CD8-positive, alpha-beta memory T cell (primary cell): ENCODE measurements around the gene ADIPOR2. TPM values are rescaled to one million over a fixed set of nuclear protein-coding genes. Genes with fewer than 3 reads are reported as not detected.

ENCODE experiments used
- CTCF ChIA-PET: fragments of 350-600 bp; sonication (Branson Sonifier 250); formaldehyde crosslinking; loops from one replicate; lab custom pipeline; 2021; ENCODE audit warnings: antibody characterized with exemption; lab: Charles Lee
- POLR2A ChIA-PET: fragments of 350-600 bp; sonication (Branson Sonifier 250); formaldehyde crosslinking; loops from one replicate; lab custom pipeline; 2021; ENCODE audit warnings: antibody characterized with exemption; lab: Charles Lee
- DNase-seq, 5 donors: peaks; one replicate each; pipeline versions ENCODE4 v3.0.0 to v3.0.0-alpha.2; 2020 to 2022; ENCODE audit warnings: mixed read lengths in 1 of 5
- H3K27ac ChIP-seq: one replicate; pipeline ENCODE4 v1.7.0; 2013; ENCODE audit warnings: low read depth, mild to moderate bottlenecking, low read length, moderate library complexity
- H3K27me3 ChIP-seq: 2 replicates; pipeline ENCODE4 v1.7.0; 2013; ENCODE audit warnings: low read length, mild to moderate bottlenecking; ENCODE audit not compliant: insufficient read depth, poor library complexity, severe bottlenecking
- H3K36me3 ChIP-seq: 2 replicates; pipeline ENCODE4 v1.7.0; 2013; ENCODE audit warnings: mild to moderate bottlenecking, low read length, moderate library complexity; ENCODE audit not compliant: insufficient read depth
- H3K4me1 ChIP-seq: 2 replicates; pipeline ENCODE4 v1.7.0; 2013; ENCODE audit warnings: mild to moderate bottlenecking, low read length, moderate library complexity; ENCODE audit not compliant: insufficient read depth
- H3K4me3 ChIP-seq: 2 replicates; pipeline ENCODE4 v1.7.0; 2013; ENCODE audit warnings: mild to moderate bottlenecking, low read length
- H3K9me3 ChIP-seq: 2 replicates; pipeline ENCODE4 v1.7.0; 2013; ENCODE audit warnings: mild to moderate bottlenecking, low read length
- H3K27ac Mint-ChIP-seq, 8 donors: one replicate each; pipeline ENCODE4 v1.8.0; 2020 to 2021; ENCODE audit warnings: mixed read lengths in 8 of 8, mild to moderate bottlenecking in 6 of 8, inconsistent platforms in 3 of 8, moderate library complexity in 3 of 8
- H3K27me3 Mint-ChIP-seq, 2 donors: one replicate each; pipeline ENCODE4 v1.8.0; 2020 to 2021; ENCODE audit warnings: mixed read lengths in 2 of 2, mild to moderate bottlenecking in 1 of 2, moderate library complexity in 1 of 2
- H3K36me3 Mint-ChIP-seq, 3 donors: one replicate each; pipeline ENCODE4 v1.8.0; 2020 to 2021; ENCODE audit warnings: mixed read lengths in 3 of 3, inconsistent platforms in 1 of 3, mild to moderate bottlenecking in 1 of 3
- H3K4me1 Mint-ChIP-seq, 3 donors: one replicate each; pipeline ENCODE4 v1.8.0; 2020 to 2021; ENCODE audit warnings: mixed read lengths in 3 of 3, inconsistent platforms in 1 of 3, mild to moderate bottlenecking in 1 of 3
- H3K4me3 Mint-ChIP-seq, 7 donors: one replicate each; pipeline ENCODE4 v1.8.0; 2020 to 2021; ENCODE audit warnings: mixed read lengths in 7 of 7, mild to moderate bottlenecking in 6 of 7, moderate library complexity in 4 of 7, inconsistent platforms in 2 of 7
- H3K9me3 Mint-ChIP-seq, 5 donors: one replicate each; pipeline ENCODE4 v1.8.0; 2020 to 2022; ENCODE audit warnings: mixed read lengths in 5 of 5, mild to moderate bottlenecking in 3 of 5, moderate library complexity in 2 of 5, inconsistent platforms in 1 of 5
- polyA plus RNA-seq: library from polyadenylated mRNA; unstranded; fragments of 300-500 nt; fragmentation: Illumina TruSeq; gene quantifications from one replicate; pipeline ENCODE4 v1.2.3, GENCODE V29; 2021
- total RNA-seq, 2 experiments: library from RNA; stranded (reverse); gene quantifications; one replicate each; pipeline ENCODE4 v1.2.3, GENCODE V29; 2021

ADIPOR2 gene
- total and polyA plus RNA-seq, 3 experiments from 2014 or later = 2.4 to 63.9 (median 54.1) TPM

- H3K9me3 Mint-ChIP-seq = no peaks in the 10 kb centered on the region
- peak overlapping the region in 6 of 8 donors; percentile 33 to 89 (median 58) for H3K27ac Mint-ChIP-seq
- POLR2A ChIA-PET = no interaction called here
- peaks cover 7 to 16% of the 10 kb centered on the region in 2 donors for H3K27me3 Mint-ChIP-seq
- H3K4me1 Mint-ChIP-seq = peaks cover 14 to 29% (median 15%) of the 10 kb centered on the region in 3 donors
- no peaks in the 10 kb centered on the region for H3K36me3 ChIP-seq
- no peak overlapping the region for H3K4me3 ChIP-seq
- peaks cover 9% of the 10 kb centered on the region for H3K4me1 ChIP-seq
- H3K36me3 Mint-ChIP-seq = no peaks in the 10 kb centered on the region
- CTCF ChIA-PET = interaction anchor here (1.1 to 1.3 kb wide), 2 partner anchors 16 to 128 kb away, joined by 3 to 6 read pairs; no protein-coding TSS in a partner anchor
- H3K27ac ChIP-seq = no peak overlapping the region
- H3K4me3 Mint-ChIP-seq = peak overlapping the region; percentile 53 to 80 (median 71)
- H3K27me3 ChIP-seq = no peaks in the 10 kb centered on the region
- no peaks in the 10 kb centered on the region for H3K9me3 ChIP-seq
- DNase-seq = peak in 3 of 5 donors; percentile 18 to 59 (median 42)
Measured at GRCh38 chr12:1811281-1811947, 120.5 kb downstream of the ADIPOR2 start.

GRCh38 chr12:1811948-1812291 is 121.0 kb downstream of the ADIPOR2 start:
- Histone ChIP-seq H3K4me1 (peaks cover 9% of the 10 kb centered on the region), H3K36me3 (no peaks in the 10 kb centered on the region), H3K9me3 (no peaks in the 10 kb centered on the region), H3K27me3 (no peaks in the 10 kb centered on the region), H3K27ac (no peak overlapping the region), H3K4me3 (no peak overlapping the region)
- POLR2A ChIA-PET = interaction anchor here (0.5 to 0.6 kb wide), 2 partner anchors 229 to 1324 kb away, joined by 3 to 4 read pairs; no protein-coding TSS in a partner anchor
- H3K27ac Mint-ChIP-seq = peak overlapping the region in 4 of 8 donors; percentile 33 to 89 (median 63)
- no peaks in the 10 kb centered on the region for H3K36me3 Mint-ChIP-seq
- CTCF ChIA-PET = interaction anchor here (1.1 to 1.3 kb wide), 2 partner anchors 17 to 128 kb away, joined by 3 to 6 read pairs; no protein-coding TSS in a partner anchor
- H3K9me3 Mint-ChIP-seq = no peaks in the 10 kb centered on the region
- peaks cover 14 to 29% (median 15%) of the 10 kb centered on the region in 3 donors for H3K4me1 Mint-ChIP-seq
- H3K4me3 Mint-ChIP-seq = peak overlapping the region in 6 of 7 donors; percentile 29 to 77 (median 70)
- no peak for DNase-seq
- H3K27me3 Mint-ChIP-seq = peaks cover 9 to 17% of the 10 kb centered on the region in 2 donors

- Mint-ChIP-seq H3K9me3 (no peaks in the 10 kb centered on the region), H3K36me3 (no peaks in the 10 kb centered on the region), H3K4me3 (peak overlapping the region in 4 of 7 donors; percentile 5 to 70 (median 56)), H3K27me3 (peaks cover 9 to 17% of the 10 kb centered on the region in 2 donors), H3K4me1 (peaks cover 11 to 29% (median 15%) of the 10 kb centered on the region in 3 donors), H3K27ac (peak overlapping the region in 6 of 8 donors; percentile 24 to 91 (median 73))
- Histone ChIP-seq H3K9me3 (no peaks in the 10 kb centered on the region), H3K4me1 (peaks cover 9% of the 10 kb centered on the region), H3K36me3 (no peaks in the 10 kb centered on the region), H3K4me3 (no peak overlapping the region), H3K27ac (no peak overlapping the region), H3K27me3 (no peaks in the 10 kb centered on the region)
- DNase-seq = no peak
- ChIA-PET CTCF (interaction anchor here (1.3 kb wide), 1 partner anchor 127 kb away, joined by 6 read pairs; no protein-coding TSS in a partner anchor), POLR2A (no interaction called here)
Measured at GRCh38 chr12:1812650-1813302, 121.9 kb downstream of the ADIPOR2 start.

- no peak overlapping the region for H3K4me3 ChIP-seq
- ChIA-PET POLR2A (no interaction called here), CTCF (interaction anchor here (0.9 kb wide), 1 partner anchor 126 kb away, joined by 3 read pairs; no protein-coding TSS in a partner anchor)
- no peaks in the 10 kb centered on the region for H3K27me3 ChIP-seq
- no peak overlapping the region for H3K27ac ChIP-seq
- peak overlapping the region in 1 of 7 donors; percentile 15 for H3K4me3 Mint-ChIP-seq
- H3K36me3 ChIP-seq = no peaks in the 10 kb centered on the region
- no peaks in the 10 kb centered on the region for H3K36me3 Mint-ChIP-seq
- peaks cover 9% of the 10 kb centered on the region for H3K4me1 ChIP-seq
- H3K9me3 Mint-ChIP-seq = no peaks in the 10 kb centered on the region
- H3K27ac Mint-ChIP-seq = peak overlapping the region in 1 of 8 donors; percentile 48
- peaks cover 13 to 22% of the 10 kb centered on the region in 2 donors for H3K27me3 Mint-ChIP-seq
- H3K4me1 Mint-ChIP-seq = peaks cover 7 to 20% (median 11%) of the 10 kb centered on the region in 3 donors
- H3K9me3 ChIP-seq = no peaks in the 10 kb centered on the region
- DNase-seq = no peak
Measured at GRCh38 chr12:1814266-1814665, 123.4 kb downstream of the ADIPOR2 start.

- Histone ChIP-seq H3K27ac (no peak overlapping the region), H3K4me1 (peaks cover 9% of the 10 kb centered on the region), H3K27me3 (no peaks in the 10 kb centered on the region), H3K4me3 (no peak overlapping the region), H3K36me3 (no peaks in the 10 kb centered on the region), H3K9me3 (no peaks in the 10 kb centered on the region)
- CTCF ChIA-PET = no interaction called here
- no peaks in the 10 kb centered on the region for H3K9me3 Mint-ChIP-seq
- H3K4me3 Mint-ChIP-seq = no peak overlapping the region
- H3K27ac Mint-ChIP-seq = peak overlapping the region in 1 of 8 donors; percentile 66
- POLR2A ChIA-PET = no interaction called here
- peaks cover 4 to 15% (median 11%) of the 10 kb centered on the region in 3 donors for H3K4me1 Mint-ChIP-seq
- no peak for DNase-seq
- H3K27me3 Mint-ChIP-seq = peaks cover 19 to 30% of the 10 kb centered on the region in 2 donors
- H3K36me3 Mint-ChIP-seq = no peaks in the 10 kb centered on the region
Measured at GRCh38 chr12:1815108-1815507, 124.2 kb downstream of the ADIPOR2 start.

GRCh38 chr12:1815814-1816729 is 125.2 kb downstream of the ADIPOR2 start:
- peaks cover 3% of the 10 kb centered on the region for H3K27me3 ChIP-seq
- Mint-ChIP-seq H3K4me1 (peaks cover 2 to 9% (median 7%) of the 10 kb centered on the region in 3 donors), H3K27me3 (peaks cover 28 to 36% of the 10 kb centered on the region in 2 donors), H3K36me3 (no peaks in the 10 kb centered on the region), H3K27ac (no peak overlapping the region), H3K9me3 (no peaks in the 10 kb centered on the region), H3K4me3 (no peak overlapping the region)
- peaks cover 9% of the 10 kb centered on the region for H3K4me1 ChIP-seq
- ChIA-PET CTCF (interaction anchor here (0.8 kb wide), 1 partner anchor 124 kb away, joined by 3 read pairs; no protein-coding TSS in a partner anchor), POLR2A (no interaction called here)
- H3K9me3 ChIP-seq = no peaks in the 10 kb centered on the region
- H3K36me3 ChIP-seq = no peaks in the 10 kb centered on the region
- DNase-seq = no peak
- H3K4me3 ChIP-seq = no peak overlapping the region
- no peak overlapping the region for H3K27ac ChIP-seq

- ChIA-PET CTCF (no interaction called here), POLR2A (no interaction called here)
- Histone ChIP-seq H3K9me3 (no peaks in the 10 kb centered on the region), H3K4me3 (no peak overlapping the region), H3K4me1 (peaks cover 9% of the 10 kb centered on the region), H3K27ac (no peak overlapping the region), H3K36me3 (no peaks in the 10 kb centered on the region), H3K27me3 (peaks cover 5% of the 10 kb centered on the region)
- DNase-seq = no peak
- Mint-ChIP-seq H3K36me3 (no peaks in the 10 kb centered on the region), H3K27ac (no peak overlapping the region), H3K27me3 (peaks cover 30 to 37% of the 10 kb centered on the region in 2 donors), H3K9me3 (no peaks in the 10 kb centered on the region), H3K4me3 (no peak overlapping the region), H3K4me1 (peaks cover 2 to 6% (median 3%) of the 10 kb centered on the region in 3 donors)
Measured at GRCh38 chr12:1816730-1817348, 126.0 kb downstream of the ADIPOR2 start.
